GM18520 (cell line): ENCODE data around the gene BIRC3.

Source experiments
- ATAC-seq: cut with Tn5 transposase; IDR thresholded peaks from one replicate; pipeline ENCODE4 v1.9.1; 2021; ENCODE audit not compliant: unreplicated experiment

BIRC3 gene

GRCh38 chr11:102317099-102317767 is at the start of gene BIRC3:
BIRC3 (plus strand) TSS chr11:102317484; CDS start chr11:102324510, 7,026 bp downstream.
- ATAC-seq = peak; percentile 87

- no peak for ATAC-seq
Measured at GRCh38 chr11:102267609-102268008, 49.7 kb upstream of the BIRC3 start.

GRCh38 chr11:102268083-102268984 is 49.0 kb upstream of the BIRC3 start:
- peak; percentile 87 for ATAC-seq

- ATAC-seq = no peak
Measured at GRCh38 chr11:102268985-102269470, 48.3 kb upstream of the BIRC3 start.

- ATAC-seq = no peak
Measured at GRCh38 chr11:102269927-102270326, 47.4 kb upstream of the BIRC3 start.

GRCh38 chr11:102272047-102272824 is 45.0 kb upstream of the BIRC3 start:
- ATAC-seq = no peak

GRCh38 chr11:102274628-102275027 is 42.7 kb upstream of the BIRC3 start:
- no peak for ATAC-seq

DNA sequence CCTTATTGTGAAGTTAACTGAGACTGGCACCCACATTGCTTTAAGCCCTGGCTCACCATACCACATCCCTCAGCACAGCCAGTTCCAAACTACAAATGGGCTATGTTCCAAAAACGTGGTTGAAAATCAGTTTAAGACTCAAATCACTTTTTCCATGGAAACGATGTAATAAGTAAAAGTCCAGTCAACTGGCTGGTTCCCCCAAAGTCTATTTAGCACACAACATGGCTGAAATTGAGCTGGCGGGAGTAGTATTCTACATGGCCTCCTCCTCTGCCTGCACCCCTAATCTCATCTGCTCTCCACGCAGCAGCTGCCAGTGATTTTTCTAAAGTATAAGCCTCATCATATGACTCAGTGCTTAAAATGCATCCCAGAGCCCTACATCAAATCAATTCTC is 40.9 kb upstream of the BIRC3 start:
- no peak for ATAC-seq

GRCh38 chr11:102276783-102277182 is 40.5 kb upstream of the BIRC3 start:
- ATAC-seq = no peak

DNA sequence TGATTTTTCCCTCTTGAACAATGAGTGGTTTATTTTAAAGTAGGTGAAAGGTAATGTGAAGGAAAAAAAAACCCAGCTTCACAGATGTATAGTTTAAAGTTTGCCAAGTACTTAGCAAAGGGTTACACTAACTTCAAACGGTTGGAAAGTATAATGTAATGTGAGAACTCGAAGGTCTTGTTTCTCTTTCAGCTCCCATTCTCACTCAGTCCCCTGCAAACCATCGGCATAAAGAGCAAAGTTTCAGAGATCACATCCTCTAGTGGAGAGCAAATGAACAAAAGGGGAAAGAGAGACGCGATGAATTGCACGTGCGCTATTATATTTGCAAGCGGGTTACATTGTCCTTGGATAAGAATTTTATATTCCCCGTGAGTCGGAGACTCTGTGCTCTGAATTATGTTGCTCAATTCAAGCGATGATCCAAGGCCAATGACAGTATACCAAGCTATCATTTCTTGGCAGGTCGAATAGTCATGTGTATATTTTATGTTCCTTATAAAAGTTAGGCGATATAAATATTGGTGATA is 37.6 kb upstream of the BIRC3 start:
- peak; percentile 91 for ATAC-seq

- no peak for ATAC-seq
Measured at GRCh38 chr11:102280245-102280833, 36.9 kb upstream of the BIRC3 start.

- no peak for ATAC-seq
Measured at GRCh38 chr11:102283116-102283485, 34.2 kb upstream of the BIRC3 start.

DNA sequence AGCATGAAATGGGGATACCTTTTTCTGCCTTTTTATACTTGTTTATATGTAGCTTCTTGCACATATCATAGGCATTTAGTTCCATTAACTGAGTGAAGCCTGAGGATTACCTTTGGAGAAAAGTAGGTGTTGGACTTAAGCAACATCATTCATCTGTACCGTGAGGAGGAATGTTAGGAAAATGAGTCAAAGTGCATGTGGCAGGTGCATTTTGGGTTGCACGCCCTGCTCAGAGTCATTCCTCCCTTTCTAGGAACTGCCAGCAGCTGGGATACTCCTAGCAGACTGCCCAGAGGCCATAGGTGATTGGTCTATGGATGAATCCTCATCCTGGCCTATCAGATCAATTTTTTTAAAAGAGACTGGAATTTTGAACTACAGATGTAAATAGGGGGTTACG is 33.3 kb upstream of the BIRC3 start:
- no peak for ATAC-seq

DNA sequence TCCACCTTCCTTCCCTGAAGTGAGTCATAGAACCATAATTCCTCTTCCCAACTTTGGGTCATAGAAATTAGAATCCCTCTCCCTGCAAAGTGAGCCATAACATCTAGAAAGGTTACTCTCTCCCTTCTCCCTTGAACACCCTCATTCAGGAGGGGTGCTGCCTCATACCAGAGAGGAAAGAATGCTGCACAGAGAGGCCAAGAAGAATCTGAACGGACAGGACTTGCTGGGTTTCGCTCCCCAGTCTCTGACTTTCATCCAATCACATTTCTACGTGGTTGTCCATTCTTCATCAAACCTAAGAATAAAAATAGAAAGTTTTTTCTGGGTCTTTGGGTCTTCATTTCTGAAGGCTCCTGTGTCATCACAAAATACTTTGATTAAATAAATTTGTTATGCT is 31.0 kb upstream of the BIRC3 start:
- no peak for ATAC-seq

DNA sequence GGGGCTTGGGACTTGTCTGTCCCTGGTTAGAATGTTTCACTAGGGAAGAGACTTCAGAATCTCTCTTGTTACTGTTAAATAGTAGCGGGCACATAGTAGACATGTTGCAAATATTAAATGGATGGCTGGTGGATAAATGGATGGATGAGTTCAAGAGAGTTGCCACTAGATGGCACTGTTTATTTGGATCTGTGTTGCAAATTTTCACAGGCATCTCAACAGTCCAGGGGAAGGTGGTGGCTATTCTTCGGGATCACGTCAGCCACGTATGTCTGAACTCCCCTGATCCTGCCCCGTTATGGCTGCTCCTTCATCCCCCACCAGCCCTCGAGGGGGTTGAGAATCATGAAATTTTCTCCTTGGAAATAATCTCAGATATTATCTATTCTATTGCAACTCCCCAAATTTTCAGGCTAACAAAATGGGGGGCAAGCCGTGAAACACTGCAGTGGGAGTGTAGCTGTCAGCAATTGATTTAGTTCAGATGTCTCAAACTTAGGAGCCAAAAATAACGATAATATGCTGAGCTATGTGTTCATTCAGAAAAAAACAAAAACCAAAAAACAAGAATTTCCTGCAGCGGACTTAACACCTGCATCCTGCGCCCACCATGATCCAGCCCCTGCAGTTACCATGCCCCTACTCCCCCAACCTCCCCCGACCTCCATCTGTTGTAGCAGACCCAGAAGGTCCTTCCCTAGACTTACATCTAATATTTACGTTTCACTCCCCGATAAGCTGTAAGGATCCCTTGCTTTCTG is 29.1 kb upstream of the BIRC3 start:
- peak; percentile 91 for ATAC-seq

DNA sequence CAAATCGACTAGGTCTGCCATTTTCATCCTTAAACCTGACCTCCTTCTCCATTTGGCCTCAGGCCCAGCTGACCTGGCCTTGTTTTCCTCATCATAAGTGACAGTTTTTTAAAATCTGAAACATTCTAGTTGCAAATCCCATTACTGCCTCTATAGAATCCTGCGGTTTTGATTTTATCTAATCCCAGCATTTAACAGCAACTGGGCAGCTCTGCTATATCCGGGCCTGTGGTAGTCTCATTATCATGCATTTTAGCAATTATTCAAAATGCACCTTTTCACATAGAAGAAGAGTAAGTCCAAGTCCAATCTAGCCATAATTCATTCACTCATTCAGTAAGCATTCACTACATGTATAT is 28.6 kb upstream of the BIRC3 start:
- no peak for ATAC-seq

DNA sequence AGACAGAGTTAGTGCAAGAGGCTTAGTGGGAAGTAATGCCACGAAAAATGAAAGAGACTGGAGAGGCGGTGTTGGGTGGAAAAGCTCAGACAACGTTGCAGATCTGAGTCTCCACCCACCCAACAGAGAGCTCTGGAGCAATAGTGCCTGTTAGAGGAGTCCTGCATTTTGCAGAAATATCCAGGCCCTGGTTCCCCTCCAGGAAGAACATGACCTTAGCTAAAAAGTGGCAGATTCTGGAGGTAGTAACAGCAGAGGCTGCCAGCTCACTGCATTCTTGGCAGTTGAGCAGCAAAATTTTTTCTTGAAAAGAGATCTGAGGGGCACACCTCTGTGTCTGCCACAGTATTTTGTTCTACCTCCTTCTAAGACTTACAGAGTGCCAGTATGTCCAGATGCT is 27.7 kb upstream of the BIRC3 start:
- ATAC-seq = no peak

DNA sequence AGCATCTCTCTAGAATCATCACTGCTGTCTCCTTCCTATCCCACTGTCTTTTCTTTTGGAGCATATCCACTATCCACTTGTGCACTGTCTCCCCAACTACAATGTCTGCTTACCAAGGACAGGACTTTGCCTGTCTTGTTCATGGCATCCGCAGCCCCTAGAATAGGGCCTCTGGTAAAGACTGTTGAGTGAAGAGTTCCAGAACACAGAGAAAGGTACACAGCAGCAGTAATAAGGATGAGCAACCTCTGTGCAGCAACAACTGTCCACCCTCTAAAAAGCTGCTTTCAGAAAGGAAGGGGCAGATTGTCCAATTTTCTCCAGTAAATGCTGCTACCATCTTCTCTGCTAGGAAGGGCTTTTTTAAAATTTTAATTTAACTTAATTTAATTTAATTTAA is 25.5 kb upstream of the BIRC3 start:
- ATAC-seq = no peak

- no peak for ATAC-seq
Measured at GRCh38 chr11:102292933-102293332, 24.4 kb upstream of the BIRC3 start.
